OCI-LY3 (cell line): ENCODE measurements around the gene MYLK3.

ENCODE experiments used
- EZH2phosphoT487 ChIP-seq: fragments of 200-600 bp; shearing (Covaris generic); IDR thresholded peaks from 2 replicates; pipeline ENCODE4 v1.6.1; 2018; ENCODE audit warnings: antibody characterized with exemption, mixed run types, low read depth
- TF ChIP-seq, protein P1 (sequence below): fragments of 200-600, 300-600 bp; sonication (generic); IDR thresholded peaks from 2 replicates; pipeline ENCODE4 v1.5.1; 2014; ENCODE audit warnings: antibody characterized with exemption, low read length, low read depth

DNA sequence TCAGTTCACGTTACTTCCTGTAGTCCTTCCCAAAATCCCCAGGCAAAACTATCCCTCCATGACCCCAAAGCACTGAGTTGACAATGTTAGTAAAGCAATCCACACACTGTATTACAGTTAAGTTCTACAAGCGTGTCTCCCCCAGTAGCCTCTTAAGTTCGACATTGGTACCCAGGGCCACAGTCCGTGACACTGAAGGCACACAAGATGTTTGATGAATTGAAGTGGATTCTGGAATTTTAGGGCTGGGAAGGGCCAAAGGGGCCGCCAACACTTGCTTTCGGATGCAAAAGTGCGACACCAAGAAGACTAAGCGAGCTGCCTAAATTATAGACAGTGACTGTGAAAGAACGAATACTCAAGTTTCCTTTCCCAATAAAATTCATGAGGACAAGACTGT, 60.7 kb downstream of the MYLK3 start:
- TF ChIP-seq, protein P1, sequence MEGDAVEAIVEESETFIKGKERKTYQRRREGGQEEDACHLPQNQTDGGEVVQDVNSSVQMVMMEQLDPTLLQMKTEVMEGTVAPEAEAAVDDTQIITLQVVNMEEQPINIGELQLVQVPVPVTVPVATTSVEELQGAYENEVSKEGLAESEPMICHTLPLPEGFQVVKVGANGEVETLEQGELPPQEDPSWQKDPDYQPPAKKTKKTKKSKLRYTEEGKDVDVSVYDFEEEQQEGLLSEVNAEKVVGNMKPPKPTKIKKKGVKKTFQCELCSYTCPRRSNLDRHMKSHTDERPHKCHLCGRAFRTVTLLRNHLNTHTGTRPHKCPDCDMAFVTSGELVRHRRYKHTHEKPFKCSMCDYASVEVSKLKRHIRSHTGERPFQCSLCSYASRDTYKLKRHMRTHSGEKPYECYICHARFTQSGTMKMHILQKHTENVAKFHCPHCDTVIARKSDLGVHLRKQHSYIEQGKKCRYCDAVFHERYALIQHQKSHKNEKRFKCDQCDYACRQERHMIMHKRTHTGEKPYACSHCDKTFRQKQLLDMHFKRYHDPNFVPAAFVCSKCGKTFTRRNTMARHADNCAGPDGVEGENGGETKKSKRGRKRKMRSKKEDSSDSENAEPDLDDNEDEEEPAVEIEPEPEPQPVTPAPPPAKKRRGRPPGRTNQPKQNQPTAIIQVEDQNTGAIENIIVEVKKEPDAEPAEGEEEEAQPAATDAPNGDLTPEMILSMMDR, result no peak
- no peak for TF ChIP-seq EZH2phosphoT487
